SK-N-SH treated with all-trans-retinoic acid at 6 μM for 48 hours (cell line): ENCODE results near the gene ADAMTS6.

Experiments used
- ATAC-seq: fragments of 200-7000 bp; cut with Tn5 transposase; 3 replicates; pipeline ENCODE4 v1.9.1; 2020; ENCODE audit warnings: mild to moderate bottlenecking, moderate library complexity
- ARNTL ChIP-seq: fragments of 450-650 bp; formaldehyde crosslinking; IDR thresholded peaks from 2 replicates; pipeline ENCODE4 v1.5.0; 2020; ENCODE audit warnings: low read depth, mild to moderate bottlenecking, moderate library complexity, borderline replicate concordance
- BACH2 ChIP-seq: fragments of 250-450 bp; sonication (Bioruptor Pico); IDR thresholded peaks from 2 replicates; pipeline ENCODE4 v1.9.0; 2021; ENCODE audit warnings: mild to moderate bottlenecking, borderline replicate concordance
- CSDC2 ChIP-seq: fragments of 250-450 bp; sonication (Bioruptor Pico); IDR thresholded peaks from 2 replicates; pipeline ENCODE4 v1.5.0; 2020; ENCODE audit warnings: mild to moderate bottlenecking, moderate library complexity
- CSRNP3 ChIP-seq: fragments of 250-450 bp; sonication (Bioruptor Pico); IDR thresholded peaks from 2 replicates; pipeline ENCODE4 v1.5.1; 2021; ENCODE audit warnings: mild to moderate bottlenecking, moderate library complexity
- ESRRG ChIP-seq: fragments of 250-450 bp; sonication (Bioruptor Pico); IDR thresholded peaks from 2 replicates; pipeline ENCODE4 v1.6.1; 2021; ENCODE audit warnings: mild to moderate bottlenecking
- GLIS3 ChIP-seq: fragments of 250-450 bp; sonication (Bioruptor Pico); IDR thresholded peaks from 2 replicates; pipeline ENCODE4 v1.5.0; 2020; ENCODE audit warnings: mild to moderate bottlenecking, moderate library complexity
- ISL1 ChIP-seq: fragments of 250-450 bp; sonication (Bioruptor Pico); IDR thresholded peaks from 2 replicates; pipeline ENCODE4 v2.1.2; 2022; ENCODE audit warnings: mild to moderate bottlenecking, moderate library complexity
- OSR1 ChIP-seq: fragments of 250-450 bp; sonication (Bioruptor Pico); IDR thresholded peaks from 2 replicates; pipeline ENCODE4 v1.8.0; 2022; ENCODE audit warnings: moderate library complexity, mild to moderate bottlenecking, inconsistent platforms
- PATZ1 ChIP-seq: fragments of 250-450 bp; sonication (Bioruptor Pico); IDR thresholded peaks from 2 replicates; pipeline ENCODE4 v1.8.0; 2020; ENCODE audit warnings: mild to moderate bottlenecking, moderate library complexity, borderline replicate concordance
- POU6F1 ChIP-seq: fragments of 250-450 bp; sonication (Bioruptor Pico); IDR thresholded peaks from 2 replicates; pipeline ENCODE4 v1.8.0; 2021; ENCODE audit warnings: low read depth, mild to moderate bottlenecking, moderate library complexity, borderline replicate concordance
- PPARA ChIP-seq: fragments of 250-450 bp; sonication (Bioruptor Pico); IDR thresholded peaks from 2 replicates; pipeline ENCODE4 v1.5.0; 2020; ENCODE audit warnings: mild to moderate bottlenecking, borderline replicate concordance
- RARB ChIP-seq: fragments of 250-450 bp; sonication (Bioruptor Pico); IDR thresholded peaks from 2 replicates; pipeline ENCODE4 v1.8.0; 2021; ENCODE audit warnings: mild to moderate bottlenecking, moderate library complexity
- SNAI2 ChIP-seq: fragments of 250-450 bp; sonication (Bioruptor Pico); IDR thresholded peaks from 2 replicates; pipeline ENCODE4 v1.5.0; 2020; ENCODE audit warnings: mild to moderate bottlenecking, moderate library complexity
- TCF4 ChIP-seq: fragments of 250-450 bp; sonication (Bioruptor Pico); IDR thresholded peaks from 2 replicates; pipeline ENCODE4 v1.8.0; 2021; ENCODE audit warnings: mild to moderate bottlenecking, moderate library complexity, borderline replicate concordance
- TOX ChIP-seq: fragments of 250-450 bp; sonication (Bioruptor Pico); IDR thresholded peaks from 2 replicates; pipeline ENCODE4 v1.8.0; 2021; ENCODE audit warnings: mild to moderate bottlenecking, moderate library complexity, borderline replicate concordance
- TSHZ2 ChIP-seq: fragments of 250-450 bp; sonication (Bioruptor Pico); IDR thresholded peaks from 2 replicates; pipeline ENCODE4 v1.5.0; 2020; ENCODE audit warnings: mild to moderate bottlenecking, moderate library complexity
- ZC3H10 ChIP-seq: fragments of 250-450 bp; sonication (Bioruptor Pico); IDR thresholded peaks from 2 replicates; pipeline ENCODE4 v1.5.1; 2021; ENCODE audit warnings: mild to moderate bottlenecking, moderate library complexity
- ZFP3 ChIP-seq: fragments of 250-450 bp; sonication (Bioruptor Pico); IDR thresholded peaks from 2 replicates; pipeline ENCODE4 v1.5.0; 2020; ENCODE audit warnings: mild to moderate bottlenecking, moderate library complexity
- ZFP30 ChIP-seq: fragments of 450-650 bp; formaldehyde crosslinking; IDR thresholded peaks from 2 replicates; pipeline ENCODE4 v1.5.0; 2022; ENCODE audit warnings: mild to moderate bottlenecking, moderate library complexity
- ZNF565 ChIP-seq: fragments of 450-650 bp; formaldehyde crosslinking; conservative IDR thresholded peaks from 2 replicates; pipeline ENCODE4 v1.5.0; 2020; ENCODE audit warnings: low read depth, mild to moderate bottlenecking, moderate library complexity
- ZNF70 ChIP-seq: fragments of 450-650 bp; formaldehyde crosslinking; IDR thresholded peaks from 2 replicates; pipeline ENCODE4 v1.5.0; 2020; ENCODE audit warnings: mild to moderate bottlenecking, moderate library complexity
- ZNF8 ChIP-seq: fragments of 450-650 bp; formaldehyde crosslinking; IDR thresholded peaks from 2 replicates; pipeline ENCODE4 v1.5.0; 2020; ENCODE audit warnings: mild to moderate bottlenecking, moderate library complexity

ADAMTS6 gene

GRCh38 chr5:65172486-65173129 lies 309.1 kb downstream of the ADAMTS6 start:
- TF ChIP-seq ZNF8: no peak
- TF ChIP-seq TSHZ2 (CRISPR knock-in tag): no peak
- no peak for TF ChIP-seq ISL1
- no peak for TF ChIP-seq CSDC2 (CRISPR knock-in tag)
- no peak for TF ChIP-seq BACH2 (CRISPR knock-in tag)
- TF ChIP-seq POU6F1 (CRISPR knock-in tag): no peak
- TF ChIP-seq ZNF565 (CRISPR knock-in tag): no peak
- TF ChIP-seq ZNF70 (CRISPR knock-in tag): no peak
- TF ChIP-seq TOX (CRISPR knock-in tag): no peak
- no peak for TF ChIP-seq ESRRG (CRISPR knock-in tag)
- TF ChIP-seq ZC3H10 (CRISPR knock-in tag): no peak
- no peak for ATAC-seq

- ATAC-seq: no peak
- TF ChIP-seq ESRRG (CRISPR knock-in tag) (no peak), OSR1 (CRISPR knock-in tag) (no peak), GLIS3 (no peak), RARB (no peak), PPARA (CRISPR knock-in tag) (no peak), ZNF70 (CRISPR knock-in tag) (no peak), ZNF565 (CRISPR knock-in tag) (no peak), CSRNP3 (CRISPR knock-in tag) (no peak), ARNTL (CRISPR knock-in tag) (no peak), BACH2 (CRISPR knock-in tag) (no peak), SNAI2 (CRISPR knock-in tag) (no peak), PATZ1 (CRISPR knock-in tag) (no peak), ZC3H10 (CRISPR knock-in tag) (no peak), CSDC2 (CRISPR knock-in tag) (no peak), ZFP3 (CRISPR knock-in tag) (no peak)
- TF ChIP-seq, all 23 proteins: peak for 0
Observed at GRCh38 chr5:65171645-65172044, 310.1 kb downstream of the ADAMTS6 start.

GRCh38 chr5:65163698-65164097 lies 318.0 kb downstream of the ADAMTS6 start:
- ATAC-seq: no peak
- TF ChIP-seq PPARA (CRISPR knock-in tag) (no peak), TCF4 (CRISPR knock-in tag) (no peak), POU6F1 (CRISPR knock-in tag) (no peak), CSRNP3 (CRISPR knock-in tag) (no peak), OSR1 (CRISPR knock-in tag) (no peak), ZC3H10 (CRISPR knock-in tag) (no peak), TSHZ2 (CRISPR knock-in tag) (no peak), RARB (no peak), ZNF8 (no peak), SNAI2 (CRISPR knock-in tag) (no peak), BACH2 (CRISPR knock-in tag) (no peak), ZNF70 (CRISPR knock-in tag) (no peak), ZFP30 (CRISPR knock-in tag) (no peak), ZNF565 (CRISPR knock-in tag) (no peak), ARNTL (CRISPR knock-in tag) (no peak)
